ENCODE measurements around the gene CCDC142. TPM values are rescaled to one million over a fixed set of nuclear protein-coding genes. Genes with fewer than 3 reads are reported as not detected.

The CCDC142 gene
- total and polyA plus RNA-seq, 11 donors, result 4.4 to 13.4 (median 6.4) TPM

- Histone ChIP-seq H3K4me1 (peaks cover 0 to 17% (median 8%) of the 10 kb centered on the region in 12 donors), H3K27ac (no peak overlapping the region), H3K27me3 (no peaks in the 10 kb centered on the region), H3K4me3 (no peak overlapping the region), H3K36me3 (peaks cover 0 to 59% (median 48%) of the 10 kb centered on the region in 9 donors), H3K9me3 (no peaks in the 10 kb centered on the region)
- no peak for ATAC-seq
- intact Hi-C loops (cut with DNase I), result no loop called here
- TF ChIP-seq CTCF (IDR thresholded peaks at IDR 0.05), result no peak
- no peak for TF ChIP-seq POLR2A (IDR thresholded peaks at IDR 0.05)
- 81 to 83% (median 82%) methylated on average over 7 of the region's 7 CpGs for WGBS, 4 donors
- no peak for DNase-seq
Observed at GRCh38 chr2:74425523-74425922, 57.3 kb downstream of the CCDC142 start.

- TF ChIP-seq CTCF (IDR thresholded peaks at IDR 0.05) (no peak), POLR2A (IDR thresholded peaks at IDR 0.05) (no peak)
- H3K4me1 ChIP-seq, result peaks cover 0 to 19% (median 8%) of the 10 kb centered on the region in 12 donors
- intact Hi-C loops (cut with DNase I), result no loop called here
- no peak for ATAC-seq
- H3K27me3 ChIP-seq, result no peaks in the 10 kb centered on the region
- DNase-seq, result no peak
- 78 to 86% (median 82%) methylated on average over 5 of the region's 5 CpGs for WGBS, 4 donors
- H3K9me3 ChIP-seq, result no peaks in the 10 kb centered on the region
- no peak overlapping the region for H3K4me3 ChIP-seq
- no peak overlapping the region for H3K27ac ChIP-seq
- peaks cover 0 to 53% (median 44%) of the 10 kb centered on the region in 9 donors for H3K36me3 ChIP-seq
Observed at GRCh38 chr2:74424995-74425406, 57.8 kb downstream of the CCDC142 start.

- no peak overlapping the region for H3K4me3 ChIP-seq
- intact Hi-C loops (cut with DNase I), result no loop called here
- H3K9me3 ChIP-seq, result no peaks in the 10 kb centered on the region
- no peaks in the 10 kb centered on the region for H3K27me3 ChIP-seq
- no peak overlapping the region for H3K27ac ChIP-seq
- ATAC-seq, result no peak
- TF ChIP-seq POLR2A (IDR thresholded peaks at IDR 0.05) (no peak), CTCF (IDR thresholded peaks at IDR 0.05) (no peak)
- DNase-seq, result no peak
- peaks cover 0 to 22% (median 8%) of the 10 kb centered on the region in 12 donors for H3K4me1 ChIP-seq
- 78 to 83% (median 80%) methylated on average over 5 of the region's 5 CpGs for WGBS, 4 donors
- peaks cover 0 to 47% (median 38%) of the 10 kb centered on the region in 9 donors for H3K36me3 ChIP-seq
Observed at GRCh38 chr2:74424139-74424992, 58.4 kb downstream of the CCDC142 start.

Other genes with a start within 250 kb of the CCDC142 start
- gene SLC4A5, start 139.6 kb downstream of the CCDC142 start, total RNA-seq, result 1 to 10 TPM in 7 of 9 donors, under 1 TPM in 2; 0.36 to 4.1 (median 1.6) TPM
- 1 to 10 TPM in 1 of 2 donors, under 1 TPM in 1; 0.72 to 1.2 TPM for gene SLC4A5, start 139.6 kb downstream of the CCDC142 start, polyA plus RNA-seq
- gene DCTN1, start 102.7 kb downstream of the CCDC142 start, total RNA-seq, result 100 to 1,000 TPM; 129 to 376 (median 211) TPM
- 100 to 1,000 TPM; 149 to 171 TPM for gene DCTN1, start 102.7 kb downstream of the CCDC142 start, polyA plus RNA-seq
- gene C2orf81, start 61.4 kb downstream of the CCDC142 start, total RNA-seq, result 1 to 10 TPM in 3 of 9 donors, under 1 TPM in 6; 0.48 to 2.3 (median 0.85) TPM
- 1 to 10 TPM in 1 of 2 donors, under 1 TPM in 1; 0.91 to 1.1 TPM for gene C2orf81, start 61.4 kb downstream of the CCDC142 start, polyA plus RNA-seq
- gene WDR54, start 61.3 kb downstream of the CCDC142 start, total RNA-seq, result 1 to 10 TPM; 1.5 to 5.1 (median 3.0) TPM
- 1 to 10 TPM; 1.4 to 6.5 TPM for gene WDR54, start 61.3 kb downstream of the CCDC142 start, polyA plus RNA-seq
- 10 to 100 TPM; 10.9 to 19.6 (median 15.3) TPM for gene RTKN, start 41.1 kb downstream of the CCDC142 start, total RNA-seq
- gene RTKN, start 41.1 kb downstream of the CCDC142 start, polyA plus RNA-seq, result 10 to 100 TPM; 18.0 to 27.6 TPM
- 10 to 100 TPM; 11.7 to 29.2 (median 21.3) TPM for gene INO80B, start 27.9 kb downstream of the CCDC142 start, total RNA-seq
- 10 to 100 TPM; 26.1 to 28.5 TPM for gene INO80B, start 27.9 kb downstream of the CCDC142 start, polyA plus RNA-seq
- gene WBP1, start 24.6 kb downstream of the CCDC142 start, total RNA-seq, result 10 to 100 TPM; 32.7 to 58.4 (median 42.4) TPM
- gene WBP1, start 24.6 kb downstream of the CCDC142 start, polyA plus RNA-seq, result 10 to 100 TPM; 29.0 to 44.2 TPM
- gene MOGS, start 17.6 kb downstream of the CCDC142 start, total RNA-seq, result 10 to 100 TPM; 17.3 to 31.9 (median 22.8) TPM
- gene MOGS, start 17.6 kb downstream of the CCDC142 start, polyA plus RNA-seq, result 10 to 100 TPM; 15.8 to 34.4 TPM
- gene MRPL53, start 10.3 kb downstream of the CCDC142 start, total RNA-seq, result 100 to 1,000 TPM in 7 of 9 donors, 10 to 100 TPM in 2; 64.9 to 180 (median 140) TPM
- 100 to 1,000 TPM in 1 of 2 donors, 10 to 100 TPM in 1; 77.6 to 128 TPM for gene MRPL53, start 10.3 kb downstream of the CCDC142 start, polyA plus RNA-seq
- gene TTC31, start 83 bp upstream of the CCDC142 start, total RNA-seq, result 10 to 100 TPM in 4 of 9 donors, 1 to 10 TPM in 5; 7.1 to 14.2 (median 10.0) TPM
- gene TTC31, start 83 bp upstream of the CCDC142 start, polyA plus RNA-seq, result 10 to 100 TPM in 1 of 2 donors, 1 to 10 TPM in 1; 8.8 to 13.2 TPM
- 1 to 10 TPM in 2 of 9 donors, under 1 TPM in 5, not detected in 2; 0.14 to 1.7 (median 0.72) TPM for gene LBX2, start 16.6 kb upstream of the CCDC142 start, total RNA-seq
- under 1 TPM; 0.27 to 0.67 TPM for gene LBX2, start 16.6 kb upstream of the CCDC142 start, polyA plus RNA-seq
- gene PCGF1, start 24.7 kb upstream of the CCDC142 start, total RNA-seq, result 10 to 100 TPM; 10.6 to 22.3 (median 16.5) TPM
- gene PCGF1, start 24.7 kb upstream of the CCDC142 start, polyA plus RNA-seq, result 10 to 100 TPM; 22.5 to 24.9 TPM
- gene TLX2, start 31.5 kb upstream of the CCDC142 start, total RNA-seq, result not detected
- not detected for gene TLX2, start 31.5 kb upstream of the CCDC142 start, polyA plus RNA-seq
- gene DQX1, start 43.2 kb upstream of the CCDC142 start, total RNA-seq, result not detected
- not detected for gene DQX1, start 43.2 kb upstream of the CCDC142 start, polyA plus RNA-seq
- 10 to 100 TPM; 33.6 to 74.5 (median 49.8) TPM for gene AUP1, start 46.7 kb upstream of the CCDC142 start, total RNA-seq
- gene AUP1, start 46.7 kb upstream of the CCDC142 start, polyA plus RNA-seq, result 100 to 1,000 TPM in 1 of 2 donors, 10 to 100 TPM in 1; 77.9 to 168 TPM
- gene HTRA2, start 46.9 kb upstream of the CCDC142 start, total RNA-seq, result 10 to 100 TPM; 23.6 to 32.0 (median 24.8) TPM
- 10 to 100 TPM; 24.5 to 45.4 TPM for gene HTRA2, start 46.9 kb upstream of the CCDC142 start, polyA plus RNA-seq
- gene LOXL3, start 70.9 kb upstream of the CCDC142 start, total RNA-seq, result 1 to 10 TPM; 1.6 to 8.7 (median 3.0) TPM
- 1 to 10 TPM; 1.5 to 3.5 TPM for gene LOXL3, start 70.9 kb upstream of the CCDC142 start, polyA plus RNA-seq
- 10 to 100 TPM in 1 of 9 donors, 1 to 10 TPM in 8; 2.6 to 11.6 (median 4.8) TPM for gene DOK1, start 71.7 kb upstream of the CCDC142 start, total RNA-seq
- 1 to 10 TPM; 2.4 to 6.0 TPM for gene DOK1, start 71.7 kb upstream of the CCDC142 start, polyA plus RNA-seq
- gene M1AP, start 165.3 kb upstream of the CCDC142 start, total RNA-seq, result under 1 TPM in 3 of 9 donors, not detected in 6; 0.21 to 0.88 (median 0.79) TPM
- under 1 TPM; 0.07 to 0.08 TPM for gene M1AP, start 165.3 kb upstream of the CCDC142 start, polyA plus RNA-seq
- 1 to 10 TPM; 2.2 to 4.9 (median 3.5) TPM for gene SEMA4F, start 171.2 kb upstream of the CCDC142 start, total RNA-seq
- 1 to 10 TPM in 1 of 2 donors, under 1 TPM in 1; 0.95 to 2.8 TPM for gene SEMA4F, start 171.2 kb upstream of the CCDC142 start, polyA plus RNA-seq

Measured in heart left ventricle (tissue), 16 donors.